Endothelial cell of umbilical vein (primary cell): ENCODE data around the gene FAM168A. TPM values are rescaled to one million over a fixed set of nuclear protein-coding genes. Genes with fewer than 3 reads are reported as not detected.

Experiments
- BruUV-seq: library from RNA; stranded (reverse); fragments of 400-500 nt; replicated peaks from 2 replicates; lab custom pipeline; 2021; lab: Mats Ljungman, UMichigan
- CTCF ChIA-PET: fragments of 300-600, 350-600 bp; sonication (Branson Sonifier 250); formaldehyde crosslinking; loops from one replicate; lab custom pipeline; 2021; ENCODE audit warnings: antibody characterized with exemption, inconsistent platforms; lab: Charles Lee
- POLR2A ChIA-PET: fragments of 300-600, 350-600 bp; sonication (Branson Sonifier 250); formaldehyde crosslinking; loops from one replicate; lab custom pipeline; 2021; ENCODE audit warnings: antibody characterized with exemption, inconsistent platforms; lab: Charles Lee
- DNase-seq: peaks from one replicate; pipeline ENCODE4 v3.0.0-alpha.2; 2011; ENCODE audit warnings: low read depth, low spot score
- FAIRE-seq: peaks from 2 replicates; lab custom pipeline; 2011; peaks lifted over from hg19 to GRCh38; lab: Jason Lieb, UNC
- H2AFZ ChIP-seq: 2 replicates; pipeline ENCODE4 v1.6.0; 2012; ENCODE audit warnings: low read depth, low read length, control low read depth, inconsistent platforms
- H3K27ac ChIP-seq: 2 replicates; pipeline ENCODE4 v1.5.1; 2011; ENCODE audit warnings: low read depth, mild to moderate bottlenecking, control low read depth, low read length, moderate library complexity; ENCODE audit not compliant: insufficient read depth
- H3K27me3 ChIP-seq, 2 experiments: 2 replicates each; pipeline versions ENCODE4 v1.6.0 to v1.6.1; 2011; ENCODE audit warnings: low read length in 2 of 2, mixed read lengths in 1 of 2; ENCODE audit not compliant: control insufficient read depth in 2 of 2, insufficient read depth in 2 of 2
- H3K36me3 ChIP-seq, 2 experiments: 2 replicates in 1 of 2; 3 replicates in 1 of 2; pipeline ENCODE4 v1.5.1; 2011; ENCODE audit warnings: low read length in 2 of 2, mild to moderate bottlenecking in 1 of 2, moderate library complexity in 1 of 2; ENCODE audit not compliant: control insufficient read depth in 2 of 2, insufficient read depth in 2 of 2; ENCODE audit errors: extremely low read depth in 1 of 2
- H3K4me1 ChIP-seq: 3 replicates; pipeline ENCODE4 v1.5.1; 2011; ENCODE audit warnings: mild to moderate bottlenecking, low read length; ENCODE audit not compliant: control insufficient read depth, insufficient read depth; ENCODE audit errors: extremely low read depth
- H3K4me2 ChIP-seq: 2 replicates; pipeline ENCODE4 v1.6.1; 2011; ENCODE audit warnings: low read length, control low read depth, mixed read lengths; ENCODE audit not compliant: insufficient read depth
- H3K4me3 ChIP-seq, 3 experiments: fragments of 200-600 bp in 1 of 3; sonication (generic), shearing (Covaris generic) in 1 of 3; replicated peaks in 1 of 3; 2 replicates each; pipeline ENCODE4 v1.5.1; 2011 to 2016; ENCODE audit warnings: control low read depth in 3 of 3, low read length in 3 of 3, mild to moderate bottlenecking in 2 of 3, inconsistent platforms in 1 of 3, low read depth in 1 of 3, moderate library complexity in 1 of 3; ENCODE audit not compliant: insufficient read depth in 1 of 3
- H3K79me2 ChIP-seq: 2 replicates; pipeline ENCODE4 v1.6.0; 2012; ENCODE audit warnings: low read length, inconsistent platforms; ENCODE audit not compliant: control insufficient read depth, insufficient read depth
- H3K9ac ChIP-seq: replicated peaks from 2 replicates; pipeline ENCODE3; 2011; ENCODE audit warnings: low read length, control low read depth; ENCODE audit not compliant: insufficient read depth; ENCODE audit errors: extremely low read depth
- H3K9me1 ChIP-seq: replicated peaks from 3 replicates; pipeline ENCODE4 v1.6.0; 2011; ENCODE audit warnings: mild to moderate bottlenecking, low read length; ENCODE audit not compliant: control insufficient read depth, insufficient read depth; ENCODE audit errors: extremely low read depth
- H3K9me3 ChIP-seq: replicated peaks from 2 replicates; pipeline ENCODE4 v1.5.1; 2012; ENCODE audit warnings: low read length, inconsistent platforms; ENCODE audit not compliant: control insufficient read depth, insufficient read depth
- H4K20me1 ChIP-seq: replicated peaks from 2 replicates; pipeline ENCODE3; 2011; ENCODE audit warnings: mild to moderate bottlenecking, low read length; ENCODE audit not compliant: control insufficient read depth, insufficient read depth; ENCODE audit errors: extremely low read depth
- EZH2 ChIP-seq: IDR thresholded peaks from 2 replicates; pipeline ENCODE4 v1.6.1; 2012; ENCODE audit warnings: borderline replicate concordance, low read depth, mild to moderate bottlenecking, moderate library complexity, low read length, inconsistent platforms; ENCODE audit not compliant: severe bottlenecking
- FOS ChIP-seq: IDR thresholded peaks from 2 replicates; pipeline ENCODE4 v1.6.1; 2011; ENCODE audit warnings: mild to moderate bottlenecking, low read length, moderate library complexity, borderline replicate concordance; ENCODE audit not compliant: insufficient read depth
- GATA2 ChIP-seq: IDR thresholded peaks from 2 replicates; pipeline ENCODE4 v1.7.0; 2011; ENCODE audit warnings: low read depth, mild to moderate bottlenecking, moderate library complexity, mixed read lengths, low read length; ENCODE audit not compliant: insufficient read length, insufficient read depth
- JUN ChIP-seq: IDR thresholded peaks from 2 replicates; pipeline ENCODE4 v1.6.1; 2011; ENCODE audit warnings: borderline replicate concordance, low read depth; ENCODE audit not compliant: insufficient read length, insufficient read depth
- MYC ChIP-seq: IDR thresholded peaks from one replicate; pipeline ENCODE4 v1.6.1; 2011; ENCODE audit warnings: mild to moderate bottlenecking, low read depth, low read length
- POLR2A ChIP-seq: IDR thresholded peaks from 2 replicates; pipeline ENCODE4 v1.6.1; 2012; ENCODE audit warnings: low read depth, mild to moderate bottlenecking, control low read depth, low read length
- POLR2AphosphoS5 ChIP-seq: IDR thresholded peaks from 2 replicates; pipeline ENCODE4 v1.6.1; 2012; ENCODE audit warnings: low read depth, mild to moderate bottlenecking, control low read depth, low read length, moderate library complexity; ENCODE audit not compliant: insufficient read depth
- dilution Hi-C: fragments of 300-500 bp; cut with MboI; formaldehyde crosslinking; loops from one replicate; pipeline ENCODE4 v1.15.0; 2019; ENCODE audit warnings: low sequenced_read_pairs; ENCODE audit not compliant: extremely low pct_ligation_motif_present
- intact Hi-C: fragments of 100-400 bp; cut with micrococcal nuclease; formaldehyde crosslinking; loops from one replicate; pipeline ENCODE4 v1.10.0; 2022
- polyA plus RNA-seq, 4 experiments: library from polyadenylated mRNA; depleted of rRNA in 3 of 4; stranded (reverse) in 3 of 4; unstranded in 1 of 4; fragments of >200 nt; gene quantifications; 2 replicates each; pipeline versions ENCODE4 v1.2.1 to v1.2.3, GENCODE V29; 2011 to 2012; ENCODE audit warnings: missing spikeins in 1 of 4
- total RNA-seq: library from RNA; stranded (reverse); gene quantifications from 2 replicates; pipeline ENCODE4 v1.2.3, GENCODE V29; 2021
- TF ChIP-seq, protein P1 (sequence below): IDR thresholded peaks from 2 replicates; pipeline ENCODE4 v1.6.1; 2011; ENCODE audit not compliant: insufficient read depth, insufficient read length
- TF ChIP-seq, protein P2 (sequence below), 2 donors: IDR thresholded peaks; 1 replicate in 1 of 2; 2 replicates in 1 of 2; pipeline ENCODE4 v1.5.1; 2011; ENCODE audit warnings: low read length in 2 of 2, mild to moderate bottlenecking in 2 of 2, moderate library complexity in 2 of 2, control low read depth in 1 of 2, inconsistent platforms in 1 of 2, low read depth in 1 of 2; ENCODE audit not compliant: insufficient read depth in 1 of 2; ENCODE audit errors: extremely low read depth in 1 of 2

The FAM168A gene
- total and polyA plus RNA-seq, 2 donors (not counting 3 experiments of a cell fraction or from before 2014, with no cell fraction given) = 17.0 to 20.5 TPM

DNA sequence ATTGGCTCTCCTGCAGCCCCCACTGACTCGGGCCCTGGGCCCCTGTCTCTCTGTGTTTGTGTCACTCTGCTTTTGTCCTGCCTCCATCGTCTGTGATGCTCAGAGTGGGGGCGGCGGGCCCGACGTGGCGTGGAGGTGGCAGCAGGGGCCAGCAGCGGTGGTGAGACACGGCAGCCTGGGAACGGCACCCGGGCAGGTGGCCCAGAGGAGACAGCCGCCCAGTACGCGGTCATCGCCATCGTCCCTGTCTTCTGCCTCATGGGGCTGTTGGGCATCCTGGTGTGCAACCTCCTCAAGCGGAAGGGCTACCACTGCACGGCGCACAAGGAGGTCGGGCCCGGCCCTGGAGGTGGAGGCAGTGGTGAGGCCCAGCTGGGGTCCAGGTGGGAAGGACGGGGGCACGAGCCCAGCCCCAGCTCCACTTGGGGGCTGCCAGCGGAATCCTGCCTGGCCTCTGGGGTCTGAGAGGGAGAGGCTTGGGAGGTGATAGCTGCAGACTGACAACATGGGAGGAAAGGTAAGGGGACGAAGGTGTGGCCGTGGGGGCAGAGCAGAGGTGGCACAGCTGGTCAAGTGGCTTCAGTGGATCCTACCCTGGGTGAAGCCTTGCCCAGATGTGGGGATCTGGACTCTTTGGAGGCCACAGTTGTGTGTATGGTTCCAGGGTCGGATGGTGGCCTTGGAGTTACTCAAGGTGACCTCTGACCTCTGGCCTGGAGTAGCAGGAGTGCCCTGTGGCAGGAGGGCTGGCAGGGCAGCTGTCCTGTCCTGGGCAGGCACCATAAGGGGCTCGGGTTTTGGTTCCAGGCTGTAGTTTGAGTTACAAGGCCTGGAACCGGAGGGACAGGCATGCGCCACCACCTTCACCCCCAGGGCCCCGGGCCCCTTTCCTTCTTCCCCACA is 205.6 kb downstream of the FAM168A start:
- H3K27me3 ChIP-seq = no peaks in the 10 kb centered on the region
- no peak overlapping the region for H3K9ac ChIP-seq
- dilution Hi-C loops = no loop called here
- H3K4me3 ChIP-seq = no peak overlapping the region
- peaks cover 0 to 6% of the 10 kb centered on the region in 2 experiments for H3K36me3 ChIP-seq
- no peaks in the 10 kb centered on the region for H3K9me1 ChIP-seq
- H3K4me2 ChIP-seq = no peak overlapping the region
- TF ChIP-seq, protein P1, sequence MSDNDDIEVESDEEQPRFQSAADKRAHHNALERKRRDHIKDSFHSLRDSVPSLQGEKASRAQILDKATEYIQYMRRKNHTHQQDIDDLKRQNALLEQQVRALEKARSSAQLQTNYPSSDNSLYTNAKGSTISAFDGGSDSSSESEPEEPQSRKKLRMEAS = no peak
- TF ChIP-seq EZH2 (no peak), POLR2AphosphoS5 (no peak), FOS (no peak), MYC (no peak), GATA2 (no peak), POLR2A (no peak), JUN (no peak)
- TF ChIP-seq, protein P2, sequence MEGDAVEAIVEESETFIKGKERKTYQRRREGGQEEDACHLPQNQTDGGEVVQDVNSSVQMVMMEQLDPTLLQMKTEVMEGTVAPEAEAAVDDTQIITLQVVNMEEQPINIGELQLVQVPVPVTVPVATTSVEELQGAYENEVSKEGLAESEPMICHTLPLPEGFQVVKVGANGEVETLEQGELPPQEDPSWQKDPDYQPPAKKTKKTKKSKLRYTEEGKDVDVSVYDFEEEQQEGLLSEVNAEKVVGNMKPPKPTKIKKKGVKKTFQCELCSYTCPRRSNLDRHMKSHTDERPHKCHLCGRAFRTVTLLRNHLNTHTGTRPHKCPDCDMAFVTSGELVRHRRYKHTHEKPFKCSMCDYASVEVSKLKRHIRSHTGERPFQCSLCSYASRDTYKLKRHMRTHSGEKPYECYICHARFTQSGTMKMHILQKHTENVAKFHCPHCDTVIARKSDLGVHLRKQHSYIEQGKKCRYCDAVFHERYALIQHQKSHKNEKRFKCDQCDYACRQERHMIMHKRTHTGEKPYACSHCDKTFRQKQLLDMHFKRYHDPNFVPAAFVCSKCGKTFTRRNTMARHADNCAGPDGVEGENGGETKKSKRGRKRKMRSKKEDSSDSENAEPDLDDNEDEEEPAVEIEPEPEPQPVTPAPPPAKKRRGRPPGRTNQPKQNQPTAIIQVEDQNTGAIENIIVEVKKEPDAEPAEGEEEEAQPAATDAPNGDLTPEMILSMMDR (IDR thresholded peaks at IDR 0.05; ENCODE audit: extremely low read depth in 1 of 2, insufficient read depth in 1 of 2, low read depth in 1 of 2, low read length in 2 of 2) = no peak
- no peak overlapping the region for H2AFZ ChIP-seq
- peaks cover 9% of the 10 kb centered on the region for H3K79me2 ChIP-seq
- intact Hi-C loops = loop anchor here (1.0 kb wide), 6 partner anchors 16 to 207 kb away; partner anchors contain the start of gene RELT
- H3K4me1 ChIP-seq = peaks cover 12% of the 10 kb centered on the region
- CTCF ChIA-PET = interaction anchor here (0.7 to 6.2 kb wide), 28 partner anchors 8 to 667 kb away, joined by 3 to 253 read pairs (median 8); partner anchors contain the start of genes ARHGEF17 and RELT
- DNase-seq = no peak
- POLR2A ChIA-PET = no interaction called here
- H3K9me3 ChIP-seq = no peaks in the 10 kb centered on the region
- no TSS peak for BruUV-seq
- FAIRE-seq = no peak
- peak overlapping the region; percentile 46 for H3K27ac ChIP-seq
- H4K20me1 ChIP-seq = no peaks in the 10 kb centered on the region
